Left ventricle myocardium inferior (tissue), 1 donor: Measurements from ENCODE around the gene NHS. TPM values are rescaled to one million over a fixed set of nuclear protein-coding genes. Genes with fewer than 3 reads are reported as not detected.

ENCODE experiments used
- DNase-seq: peaks from one replicate; pipeline ENCODE4 v3.0.0-alpha.2; 2020
- H3K27ac ChIP-seq: fragments of 200-600 bp; replicated peaks from 2 replicates; pipeline ENCODE4 v1.8.0; 2021
- H3K27me3 ChIP-seq: fragments of 200-600 bp; 2 replicates; pipeline ENCODE4 v1.8.0; 2021; ENCODE audit warnings: low read depth
- H3K36me3 ChIP-seq: fragments of 200-600 bp; 2 replicates; pipeline ENCODE4 v1.8.0; 2021
- H3K4me1 ChIP-seq: fragments of 200-600 bp; 2 replicates; pipeline ENCODE4 v1.8.0; 2021
- H3K4me3 ChIP-seq: fragments of 200-600 bp; 2 replicates; pipeline ENCODE4 v1.8.0; 2021; ENCODE audit warnings: mild to moderate bottlenecking, moderate library complexity
- H3K9me3 ChIP-seq: fragments of 200-600 bp; replicated peaks from 2 replicates; pipeline ENCODE4 v1.8.0; 2021
- CTCF ChIP-seq: fragments of 200-600 bp; IDR thresholded peaks from 2 replicates; pipeline ENCODE4 v1.8.0; 2021; ENCODE audit warnings: antibody characterized with exemption, mild to moderate bottlenecking, borderline replicate concordance
- intact Hi-C: fragments of 100-400 bp; cut with micrococcal nuclease; formaldehyde crosslinking; loops from one replicate; pipeline ENCODE4 v1.11.0; 2022
- long read RNA-seq: library from polyadenylated mRNA; unstranded; transcript quantifications from one replicate; pipeline ENCODE4 v2.0.0, GENCODE V29; 2021
- total RNA-seq: library from RNA; stranded (reverse); fragmentation: NEBNext Ultra II Directional; extraction: Animal tissue kit (Norgen Biotek cat#: 25700); gene quantifications from one replicate; pipeline ENCODE4 v1.2.1, GENCODE V29; 2021
- donor health status: DM: no; HTN: yes; CAD: no; lungs with severe emphysema.

The NHS gene
- total RNA-seq = 1.0 TPM
- long read RNA-seq, partial matches to known transcripts = 0 of 1 reads
- long read RNA-seq, other reads (novel, unspliced or antisense) = 1 of 1 reads

GRCh38 chrX:17374619-17375366, at the start of gene NHS:
Gene NHS (plus strand): TSS chrX:17375200. CDS start chrX:17375758, 558 bp downstream.
- peak; percentile 62 for TF ChIP-seq CTCF
- peaks cover 16% of the 10 kb centered on the region for H3K4me1 ChIP-seq
- intact Hi-C loops = loop anchor here (10.0 kb wide), 1 partner anchor 150 kb away; no protein-coding TSS in a partner anchor
- H3K9me3 ChIP-seq = no peaks in the 10 kb centered on the region
- H3K4me3 ChIP-seq = peak within 1 kb of the TSS; percentile 69
- H3K36me3 ChIP-seq = no peaks in the 10 kb centered on the region
- H3K27ac ChIP-seq = peak within 1 kb of the TSS; percentile 66
- H3K27me3 ChIP-seq = no peaks in the 10 kb centered on the region
- peak; percentile 62 for DNase-seq

GRCh38 chrX:17328837-17329236, 46.2 kb upstream of the NHS start:
- intact Hi-C loops = no loop called here
- H3K4me1 ChIP-seq = no peaks in the 10 kb centered on the region
- no peak for TF ChIP-seq CTCF
- H3K27ac ChIP-seq = no peak overlapping the region
- no peak overlapping the region for H3K4me3 ChIP-seq
- H3K27me3 ChIP-seq = no peaks in the 10 kb centered on the region
- no peaks in the 10 kb centered on the region for H3K9me3 ChIP-seq
- H3K36me3 ChIP-seq = no peaks in the 10 kb centered on the region
- no peak for DNase-seq

- Histone ChIP-seq H3K36me3 (no peaks in the 10 kb centered on the region), H3K27ac (no peak overlapping the region), H3K9me3 (no peaks in the 10 kb centered on the region), H3K4me3 (no peak overlapping the region), H3K4me1 (no peaks in the 10 kb centered on the region), H3K27me3 (no peaks in the 10 kb centered on the region)
- intact Hi-C loops = no loop called here
- TF ChIP-seq CTCF = no peak
- no peak for DNase-seq
These were observed 38.6 kb upstream of the NHS start for GRCh38 chrX:17336377-17336776.

GRCh38 chrX:17355976-17356375, 19.0 kb upstream of the NHS start:
- Histone ChIP-seq H3K4me1 (no peaks in the 10 kb centered on the region), H3K27ac (no peak overlapping the region), H3K27me3 (no peaks in the 10 kb centered on the region), H3K9me3 (no peaks in the 10 kb centered on the region), H3K4me3 (no peak overlapping the region), H3K36me3 (no peaks in the 10 kb centered on the region)
- DNase-seq = no peak
- intact Hi-C loops = no loop called here
- no peak for TF ChIP-seq CTCF

- no peak for TF ChIP-seq CTCF
- no peak overlapping the region for H3K4me3 ChIP-seq
- H3K9me3 ChIP-seq = no peaks in the 10 kb centered on the region
- H3K27me3 ChIP-seq = no peaks in the 10 kb centered on the region
- intact Hi-C loops = no loop called here
- no peak overlapping the region for H3K27ac ChIP-seq
- no peaks in the 10 kb centered on the region for H3K4me1 ChIP-seq
- no peak for DNase-seq
- no peaks in the 10 kb centered on the region for H3K36me3 ChIP-seq
These were observed 15.5 kb upstream of the NHS start for GRCh38 chrX:17359500-17359899.
